GM12878 (cell line): ENCODE data around the gene CSH1.

Experiments used
- CTCF ChIP-seq, 3 experiments: IDR thresholded peaks in 2 of 3; conservative IDR thresholded peaks in 1 of 3; 2 replicates each; pipeline ENCODE4 v1.5.1; 2011; ENCODE audit warnings: low read depth in 3 of 3, low read length in 3 of 3, mild to moderate bottlenecking in 3 of 3, control low read depth in 2 of 3, moderate library complexity in 2 of 3, inconsistent platforms in 1 of 3, mixed read lengths in 1 of 3; ENCODE audit not compliant: control insufficient read depth in 2 of 3, insufficient read depth in 1 of 3; ENCODE audit errors: extremely low read depth in 1 of 3
- POLR2AphosphoS5 ChIP-seq: IDR thresholded peaks from 2 replicates; pipeline ENCODE4 v1.6.1; 2011; ENCODE audit warnings: mild to moderate bottlenecking, low read length, inconsistent platforms
- USF2 ChIP-seq: IDR thresholded peaks from 2 replicates; pipeline ENCODE4 v1.6.1; 2011; ENCODE audit warnings: low read depth, low read length, improper control_type of control experiment, borderline replicate concordance
- ZZZ3 ChIP-seq: IDR thresholded peaks from 2 replicates; pipeline ENCODE4 v1.6.1; 2011; ENCODE audit warnings: low read depth; ENCODE audit not compliant: control insufficient read depth, insufficient read length

- TF ChIP-seq ZZZ3 (no peak), POLR2AphosphoS5 (no peak), USF2 (no peak), CTCF (IDR thresholded peaks at IDR 0.05 in 2 of 3, conservative IDR thresholded peaks at IDR 0.05 in 1 of 3; ENCODE audit: control insufficient read depth in 2 of 3, extremely low read depth in 1 of 3, insufficient read depth in 1 of 3, low read depth in 3 of 3, low read length in 3 of 3) (no peak)
Observed at GRCh38 chr17:63859257-63859656, 37.1 kb downstream of the CSH1 start.
